OCI-LY3 (cell line): ENCODE results near the gene CACNB4.

ENCODE experiments used
- H2AFZ ChIP-seq: fragments of 200-600, 300-600 bp; shearing (Covaris generic); 2 replicates; pipeline ENCODE4 v1.6.0; 2014; ENCODE audit warnings: antibody characterized with exemption, low read depth, low read length
- H3K27ac ChIP-seq: fragments of 200-600, 300-600 bp; sonication (generic); 2 replicates; pipeline ENCODE4 v1.5.1; 2014; ENCODE audit warnings: mild to moderate bottlenecking, low read length, moderate library complexity, mixed read lengths
- H3K27me3 ChIP-seq: fragments of 200-600, 300-600 bp; sonication (generic); 2 replicates; pipeline ENCODE4 v1.6.1; 2014; ENCODE audit warnings: low read depth, low read length, mixed read lengths
- H3K36me3 ChIP-seq: fragments of 200-600, 300-600 bp; sonication (generic); replicated peaks from 2 replicates; pipeline ENCODE3; 2014; ENCODE audit warnings: low read depth, low read length, mixed read lengths
- H3K4me1 ChIP-seq: fragments of 300-600, 200-600 bp; sonication (generic); 2 replicates; pipeline ENCODE4 v1.6.1; 2014; ENCODE audit warnings: low read length, mixed read lengths
- H3K4me2 ChIP-seq: fragments of 200-600, 300-600 bp; sonication (generic); 2 replicates; pipeline ENCODE4 v1.6.1; 2014; ENCODE audit warnings: low read length, mixed read lengths
- H3K4me3 ChIP-seq: fragments of 300-600, 200-600 bp; sonication (generic); 2 replicates; pipeline ENCODE4 v1.5.1; 2014; ENCODE audit warnings: antibody characterized with exemption, mild to moderate bottlenecking, low read length, moderate library complexity
- H3K79me2 ChIP-seq: fragments of 300-600, 200-600 bp; shearing (Covaris generic); 2 replicates; pipeline ENCODE4 v1.6.1; 2014; ENCODE audit warnings: mild to moderate bottlenecking, low read length, mixed read lengths
- H3K9ac ChIP-seq: fragments of 300-600, 200-600 bp; shearing (Covaris generic); 2 replicates; pipeline ENCODE4 v1.6.0; 2014; ENCODE audit warnings: mild to moderate bottlenecking, low read length, moderate library complexity
- H3K9me3 ChIP-seq: fragments of 200-600, 300-600 bp; shearing (Covaris generic); 2 replicates; pipeline ENCODE4 v1.6.1; 2014; ENCODE audit warnings: low read length, mixed read lengths; ENCODE audit not compliant: insufficient read depth
- H4K20me1 ChIP-seq: fragments of 200-600, 300-600 bp; sonication (generic); 2 replicates; pipeline ENCODE4 v1.6.1; 2016; ENCODE audit warnings: low read length, mixed read lengths; ENCODE audit not compliant: insufficient read depth
- EZH2phosphoT487 ChIP-seq: fragments of 200-600 bp; shearing (Covaris generic); IDR thresholded peaks from 2 replicates; pipeline ENCODE4 v1.6.1; 2018; ENCODE audit warnings: antibody characterized with exemption, mixed run types, low read depth
- TF ChIP-seq, protein P1 (sequence below): fragments of 200-600, 300-600 bp; sonication (generic); IDR thresholded peaks from 2 replicates; pipeline ENCODE4 v1.5.1; 2014; ENCODE audit warnings: antibody characterized with exemption, low read length, low read depth

CACNB4 gene

DNA sequence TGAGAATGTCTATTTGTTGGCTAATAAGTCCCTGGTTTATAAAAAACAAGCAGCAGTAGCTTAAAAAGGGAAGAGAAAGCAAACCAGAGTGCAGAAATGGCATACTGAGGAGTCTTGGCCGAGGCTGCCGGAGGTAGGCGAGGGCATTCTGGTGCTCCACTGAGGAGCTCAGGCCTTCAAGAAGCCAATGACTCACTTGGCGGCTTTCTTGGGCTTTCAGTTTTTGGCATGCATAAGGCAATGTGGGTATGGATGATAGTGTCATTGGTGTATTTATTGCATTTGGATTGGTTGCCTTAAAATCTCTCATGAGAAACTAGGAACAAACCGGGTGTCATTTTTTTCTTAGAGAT lies 151.1 kb downstream of the CACNB4 start:
- no peak overlapping the region for H3K9ac ChIP-seq
- H3K36me3 ChIP-seq: no peaks in the 10 kb centered on the region
- H3K4me3 ChIP-seq: no peak overlapping the region
- H2AFZ ChIP-seq: no peak overlapping the region
- H3K27ac ChIP-seq: no peak overlapping the region
- H3K9me3 ChIP-seq: peaks cover 3% of the 10 kb centered on the region; the same call in 1 of the 2 replicates
- no peaks in the 10 kb centered on the region for H4K20me1 ChIP-seq
- H3K27me3 ChIP-seq: peaks cover 19% of the 10 kb centered on the region
- TF ChIP-seq EZH2phosphoT487: no peak
- TF ChIP-seq, protein P1, sequence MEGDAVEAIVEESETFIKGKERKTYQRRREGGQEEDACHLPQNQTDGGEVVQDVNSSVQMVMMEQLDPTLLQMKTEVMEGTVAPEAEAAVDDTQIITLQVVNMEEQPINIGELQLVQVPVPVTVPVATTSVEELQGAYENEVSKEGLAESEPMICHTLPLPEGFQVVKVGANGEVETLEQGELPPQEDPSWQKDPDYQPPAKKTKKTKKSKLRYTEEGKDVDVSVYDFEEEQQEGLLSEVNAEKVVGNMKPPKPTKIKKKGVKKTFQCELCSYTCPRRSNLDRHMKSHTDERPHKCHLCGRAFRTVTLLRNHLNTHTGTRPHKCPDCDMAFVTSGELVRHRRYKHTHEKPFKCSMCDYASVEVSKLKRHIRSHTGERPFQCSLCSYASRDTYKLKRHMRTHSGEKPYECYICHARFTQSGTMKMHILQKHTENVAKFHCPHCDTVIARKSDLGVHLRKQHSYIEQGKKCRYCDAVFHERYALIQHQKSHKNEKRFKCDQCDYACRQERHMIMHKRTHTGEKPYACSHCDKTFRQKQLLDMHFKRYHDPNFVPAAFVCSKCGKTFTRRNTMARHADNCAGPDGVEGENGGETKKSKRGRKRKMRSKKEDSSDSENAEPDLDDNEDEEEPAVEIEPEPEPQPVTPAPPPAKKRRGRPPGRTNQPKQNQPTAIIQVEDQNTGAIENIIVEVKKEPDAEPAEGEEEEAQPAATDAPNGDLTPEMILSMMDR: no peak
- H3K4me2 ChIP-seq: peak overlapping the region; percentile 63
- H3K79me2 ChIP-seq: no peaks in the 10 kb centered on the region
- peaks cover 3% of the 10 kb centered on the region for H3K4me1 ChIP-seq

DNA sequence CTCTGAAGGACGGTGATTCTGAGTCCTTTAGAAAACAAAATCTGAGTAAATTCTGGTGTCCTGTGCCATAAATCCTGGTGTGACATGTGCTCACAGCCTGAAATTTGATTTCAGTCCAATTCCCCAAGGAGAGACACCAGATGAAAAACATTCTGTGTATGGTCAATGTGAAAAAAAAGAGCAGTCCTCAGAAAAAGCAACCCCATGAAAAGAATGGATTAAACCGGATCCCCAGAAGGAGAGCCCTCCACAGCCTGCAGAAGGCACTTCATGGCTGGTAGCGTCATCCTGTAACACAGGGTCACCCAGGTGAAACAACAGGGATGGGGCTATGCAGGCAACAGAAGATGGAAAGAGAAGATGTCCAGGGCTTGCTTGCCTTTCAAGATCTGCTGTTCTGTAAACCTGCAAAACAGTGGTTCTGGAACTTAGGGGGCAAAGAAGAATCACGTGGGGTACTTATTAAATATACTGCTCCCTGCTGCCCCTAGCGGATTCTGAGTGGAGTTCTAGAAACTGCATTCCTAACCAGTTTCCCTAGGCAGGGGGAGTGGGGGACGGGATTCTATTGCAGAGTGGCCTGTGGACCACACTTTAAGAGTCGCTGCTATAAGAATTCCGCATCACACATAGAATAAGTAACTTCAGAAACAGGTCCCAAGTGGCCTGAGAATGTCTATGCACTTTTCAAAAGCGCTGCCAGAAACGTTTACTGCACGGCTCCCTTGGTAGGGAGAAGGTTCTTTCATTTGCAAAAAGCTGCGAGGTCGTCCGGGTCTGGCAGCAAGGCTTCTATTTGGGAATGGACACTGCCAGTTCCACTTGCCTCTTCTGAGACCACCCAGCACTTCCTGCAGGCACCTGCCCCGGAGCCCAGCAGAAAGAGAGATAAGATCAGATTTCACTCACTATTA lies 151.7 kb downstream of the CACNB4 start:
- Histone ChIP-seq H3K79me2 (no peaks in the 10 kb centered on the region), H4K20me1 (no peaks in the 10 kb centered on the region), H3K27ac (no peak overlapping the region), H3K9ac (no peak overlapping the region), H3K4me2 (peak overlapping the region; percentile 63), H3K27me3 (peaks cover 17% of the 10 kb centered on the region), H3K4me1 (peaks cover 3% of the 10 kb centered on the region), H3K9me3 (peaks cover 3% of the 10 kb centered on the region; the same call in 1 of the 2 replicates), H3K36me3 (no peaks in the 10 kb centered on the region), H2AFZ (no peak overlapping the region), H3K4me3 (peak overlapping the region; percentile 50)
- TF ChIP-seq, protein P1: peak; percentile 60
- no peak for TF ChIP-seq EZH2phosphoT487

DNA sequence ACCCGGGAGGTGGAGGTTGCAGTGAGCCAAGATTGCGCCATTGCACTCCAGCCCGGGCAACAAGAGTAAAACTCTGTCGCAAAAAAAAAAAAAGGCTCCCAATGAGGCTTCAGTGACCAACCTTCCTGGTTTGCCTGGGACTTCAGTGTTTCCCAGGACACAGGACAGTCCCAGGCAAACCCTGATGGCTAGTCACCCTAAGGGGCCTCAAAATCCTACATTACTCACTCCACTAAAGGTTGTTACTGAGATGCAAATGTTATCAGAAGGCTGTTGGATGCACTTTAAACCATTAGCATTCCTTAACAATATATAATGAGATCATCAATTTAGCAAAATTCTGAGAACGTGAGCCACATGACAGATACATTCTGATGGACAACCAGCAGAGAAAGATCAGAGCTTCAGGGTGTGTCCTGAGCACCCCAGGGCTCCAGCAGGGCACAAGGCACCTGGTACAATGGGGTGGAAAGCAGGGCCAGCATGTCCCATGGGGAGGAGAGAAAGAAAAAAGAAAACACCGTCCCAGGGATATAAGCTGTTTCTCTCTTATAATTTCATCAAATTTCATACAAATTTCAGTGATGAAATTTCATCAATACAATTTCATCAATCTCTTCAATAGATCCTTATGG lies 152.5 kb downstream of the CACNB4 start:
- peaks cover 3% of the 10 kb centered on the region; the same call in 1 of the 2 replicates for H3K9me3 ChIP-seq

More for the DNA sequence above, 152.5 kb downstream of the CACNB4 start:
- no peak overlapping the region for H3K4me3 ChIP-seq
- H2AFZ ChIP-seq: no peak overlapping the region
- no peaks in the 10 kb centered on the region for H3K36me3 ChIP-seq
- peaks cover 3% of the 10 kb centered on the region for H3K4me1 ChIP-seq
- no peak overlapping the region for H3K9ac ChIP-seq
- peaks cover 11% of the 10 kb centered on the region for H3K27me3 ChIP-seq
- TF ChIP-seq, protein P1: no peak
- TF ChIP-seq EZH2phosphoT487: no peak
- H3K4me2 ChIP-seq: no peak overlapping the region
- H3K79me2 ChIP-seq: no peaks in the 10 kb centered on the region
- no peaks in the 10 kb centered on the region for H4K20me1 ChIP-seq
- no peak overlapping the region for H3K27ac ChIP-seq
